22Rv1 (cell line): Measurements from ENCODE around the gene NUDT8.

Experiments used
- ZFX ChIP-seq: fragments of 450-650 bp; IDR thresholded peaks from 2 replicates; pipeline ENCODE4 v1.6.1; 2017; ENCODE audit warnings: antibody characterized with exemption, borderline replicate concordance
- TF ChIP-seq, protein P1 (sequence below): fragments of 450-650 bp; IDR thresholded peaks from 2 replicates; pipeline ENCODE4 v1.5.1; 2017; ENCODE audit warnings: mild to moderate bottlenecking

- TF ChIP-seq, protein P1, sequence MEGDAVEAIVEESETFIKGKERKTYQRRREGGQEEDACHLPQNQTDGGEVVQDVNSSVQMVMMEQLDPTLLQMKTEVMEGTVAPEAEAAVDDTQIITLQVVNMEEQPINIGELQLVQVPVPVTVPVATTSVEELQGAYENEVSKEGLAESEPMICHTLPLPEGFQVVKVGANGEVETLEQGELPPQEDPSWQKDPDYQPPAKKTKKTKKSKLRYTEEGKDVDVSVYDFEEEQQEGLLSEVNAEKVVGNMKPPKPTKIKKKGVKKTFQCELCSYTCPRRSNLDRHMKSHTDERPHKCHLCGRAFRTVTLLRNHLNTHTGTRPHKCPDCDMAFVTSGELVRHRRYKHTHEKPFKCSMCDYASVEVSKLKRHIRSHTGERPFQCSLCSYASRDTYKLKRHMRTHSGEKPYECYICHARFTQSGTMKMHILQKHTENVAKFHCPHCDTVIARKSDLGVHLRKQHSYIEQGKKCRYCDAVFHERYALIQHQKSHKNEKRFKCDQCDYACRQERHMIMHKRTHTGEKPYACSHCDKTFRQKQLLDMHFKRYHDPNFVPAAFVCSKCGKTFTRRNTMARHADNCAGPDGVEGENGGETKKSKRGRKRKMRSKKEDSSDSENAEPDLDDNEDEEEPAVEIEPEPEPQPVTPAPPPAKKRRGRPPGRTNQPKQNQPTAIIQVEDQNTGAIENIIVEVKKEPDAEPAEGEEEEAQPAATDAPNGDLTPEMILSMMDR, result no peak
- no peak for TF ChIP-seq ZFX
Measured at GRCh38 chr11:67656278-67656922, 26.7 kb upstream of the NUDT8 start.
